ENCODE data around the gene NAA35. TPM values are rescaled to one million over a fixed set of nuclear protein-coding genes. Genes with fewer than 3 reads are reported as not detected.
"Not testable (repeated sequence)": the region's sequence is repeated elsewhere in the genome, so short reads cannot be mapped to it uniquely, and the experiment has no call there.

Gene NAA35
- total RNA-seq, 1 experiment from 2014 or later: 39.1 TPM

- Histone ChIP-seq H3K4me3 (ENCODE audit: insufficient read depth, low read depth, low read length) (no peak overlapping the region), H3K27me3 (ENCODE audit: control insufficient read depth, insufficient read depth, low read length) (no peaks in the 10 kb centered on the region), H3K36me3 (replicated peaks; ENCODE audit: control insufficient read depth, insufficient read depth, low read length) (peaks cover 5% of the 10 kb centered on the region)
- DNase-seq: no peak
Measured at GRCh38 chr9:85973238-85973637, 32.3 kb downstream of the NAA35 start.

DNA sequence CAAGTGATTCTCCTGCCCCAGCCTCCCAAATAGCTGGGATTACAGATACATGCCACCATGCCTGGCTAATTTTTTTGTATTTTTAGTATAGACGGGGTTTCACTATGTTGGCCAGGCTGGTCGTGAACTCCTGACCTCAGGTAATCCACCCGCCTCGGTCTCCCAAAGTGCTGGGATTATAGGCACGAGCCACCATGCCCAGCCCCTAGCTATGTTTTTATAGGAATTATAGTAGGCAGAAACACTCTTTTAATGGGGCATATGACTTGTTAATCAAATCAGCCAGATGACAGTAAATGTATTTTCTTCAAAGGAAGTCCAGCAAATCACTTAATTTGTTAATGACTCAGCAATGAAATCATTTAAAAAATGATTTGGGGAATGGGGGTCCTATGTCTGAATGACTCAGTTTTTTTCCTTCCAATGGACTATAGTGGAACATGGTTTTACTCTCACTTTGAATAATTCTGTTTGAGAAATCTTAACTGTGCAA lies 33.2 kb downstream of the NAA35 start:
- H3K36me3 ChIP-seq (replicated peaks; ENCODE audit: control insufficient read depth, insufficient read depth, low read length): not testable (repeated sequence)

GRCh38 chr9:85978496-85978895 lies 37.5 kb downstream of the NAA35 start:
- Histone ChIP-seq H3K27me3 (ENCODE audit: control insufficient read depth, insufficient read depth, low read length) (no peaks in the 10 kb centered on the region), H3K36me3 (replicated peaks; ENCODE audit: control insufficient read depth, insufficient read depth, low read length) (peaks cover 5% of the 10 kb centered on the region), H3K4me3 (ENCODE audit: insufficient read depth, low read depth, low read length) (no peak overlapping the region)
- no peak for DNase-seq

More for the DNA sequence above, 33.2 kb downstream of the NAA35 start:
- H3K27me3 ChIP-seq (ENCODE audit: control insufficient read depth, insufficient read depth, low read length); H3K4me3 ChIP-seq (ENCODE audit: insufficient read depth, low read depth, low read length); DNase-seq: not testable (repeated sequence)

- Histone ChIP-seq H3K27me3 (ENCODE audit: control insufficient read depth, insufficient read depth, low read length) (no peaks in the 10 kb centered on the region), H3K36me3 (replicated peaks; ENCODE audit: control insufficient read depth, insufficient read depth, low read length) (peaks cover 5% of the 10 kb centered on the region), H3K4me3 (ENCODE audit: insufficient read depth, low read depth, low read length) (no peak overlapping the region)
- DNase-seq: no peak
Measured at GRCh38 chr9:85981369-85981768, 40.4 kb downstream of the NAA35 start.

DNA sequence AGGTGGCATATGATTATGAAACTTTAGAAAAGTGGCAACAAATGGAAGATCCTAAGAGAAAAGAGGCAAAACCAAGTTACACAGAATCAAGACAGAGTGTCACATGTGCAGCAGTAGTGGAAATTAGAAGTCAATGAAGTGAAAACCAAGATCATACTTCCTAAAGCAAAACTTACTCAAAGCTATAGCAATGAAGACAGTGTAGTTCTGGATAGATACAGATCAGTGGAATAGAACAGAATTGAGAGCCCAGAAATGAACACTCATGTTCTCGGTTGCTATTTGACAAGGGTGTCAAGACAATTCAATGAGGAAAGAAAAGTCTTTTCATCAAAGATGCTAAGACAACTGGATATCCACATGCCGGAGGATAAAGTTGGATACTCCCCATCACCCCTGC lies 43.5 kb downstream of the NAA35 start:
- no peaks in the 10 kb centered on the region for H3K27me3 ChIP-seq (ENCODE audit: control insufficient read depth, insufficient read depth, low read length)
- H3K4me3 ChIP-seq (ENCODE audit: insufficient read depth, low read depth, low read length): no peak overlapping the region
- DNase-seq: no peak
- H3K36me3 ChIP-seq (replicated peaks; ENCODE audit: control insufficient read depth, insufficient read depth, low read length): peaks cover 2% of the 10 kb centered on the region

DNA sequence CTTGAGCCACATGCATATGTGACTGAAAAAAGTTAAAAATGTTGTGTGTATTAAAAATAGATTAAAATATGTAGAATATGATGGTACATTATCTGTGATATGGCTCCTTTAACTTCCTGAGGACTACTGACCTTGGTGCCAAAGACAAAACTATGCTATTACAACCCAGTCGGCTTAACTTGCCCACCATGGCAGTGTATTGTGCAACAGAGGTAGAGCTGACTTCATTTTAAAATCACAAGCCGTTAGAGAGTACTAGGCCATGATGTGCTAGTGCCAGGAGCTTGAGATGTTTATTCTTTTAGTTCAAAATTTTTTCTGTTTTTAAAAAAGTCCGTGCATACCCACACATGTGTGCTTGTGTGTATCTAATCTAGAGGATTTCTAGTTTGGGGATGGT lies 46.3 kb downstream of the NAA35 start:
- no peak for DNase-seq
- Histone ChIP-seq H3K4me3 (ENCODE audit: insufficient read depth, low read depth, low read length) (no peak overlapping the region), H3K36me3 (replicated peaks; ENCODE audit: control insufficient read depth, insufficient read depth, low read length) (no peaks in the 10 kb centered on the region), H3K27me3 (ENCODE audit: control insufficient read depth, insufficient read depth, low read length) (no peaks in the 10 kb centered on the region)

- Histone ChIP-seq H3K4me3 (ENCODE audit: insufficient read depth, low read depth, low read length) (no peak overlapping the region), H3K36me3 (replicated peaks; ENCODE audit: control insufficient read depth, insufficient read depth, low read length) (peaks cover 5% of the 10 kb centered on the region), H3K27me3 (ENCODE audit: control insufficient read depth, insufficient read depth, low read length) (no peaks in the 10 kb centered on the region)
- DNase-seq: no peak
Measured at GRCh38 chr9:85994191-85994590, 53.2 kb downstream of the NAA35 start.

- peaks cover 5% of the 10 kb centered on the region for H3K36me3 ChIP-seq (replicated peaks; ENCODE audit: control insufficient read depth, insufficient read depth, low read length)
- no peak for DNase-seq
- no peaks in the 10 kb centered on the region for H3K27me3 ChIP-seq (ENCODE audit: control insufficient read depth, insufficient read depth, low read length)
- H3K4me3 ChIP-seq (ENCODE audit: insufficient read depth, low read depth, low read length): no peak overlapping the region
Measured at GRCh38 chr9:85995097-85995496, 54.2 kb downstream of the NAA35 start.

DNA sequence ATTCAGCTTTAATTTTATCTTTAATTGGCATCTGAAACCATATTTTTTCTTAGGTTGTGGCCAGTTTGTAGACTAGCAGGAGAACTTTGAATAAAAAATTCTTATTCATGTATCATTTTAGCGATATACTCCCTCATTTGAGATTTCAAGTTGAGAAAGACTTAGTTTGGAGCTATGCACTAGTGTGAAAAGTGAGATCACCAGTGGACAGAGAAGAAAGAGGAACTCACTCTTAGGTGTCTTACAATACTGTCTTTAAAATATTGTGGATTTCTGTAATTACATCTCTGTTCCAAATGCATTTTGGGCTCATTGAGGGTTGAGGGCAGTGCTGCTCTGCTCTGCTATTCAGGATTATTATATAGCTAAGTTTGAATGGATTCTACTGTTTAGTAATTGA lies 54.7 kb downstream of the NAA35 start:
- peaks cover 5% of the 10 kb centered on the region for H3K36me3 ChIP-seq (replicated peaks; ENCODE audit: control insufficient read depth, insufficient read depth, low read length)
- no peak for DNase-seq
- H3K27me3 ChIP-seq (ENCODE audit: control insufficient read depth, insufficient read depth, low read length): no peaks in the 10 kb centered on the region
- no peak overlapping the region for H3K4me3 ChIP-seq (ENCODE audit: insufficient read depth, low read depth, low read length)

DNA sequence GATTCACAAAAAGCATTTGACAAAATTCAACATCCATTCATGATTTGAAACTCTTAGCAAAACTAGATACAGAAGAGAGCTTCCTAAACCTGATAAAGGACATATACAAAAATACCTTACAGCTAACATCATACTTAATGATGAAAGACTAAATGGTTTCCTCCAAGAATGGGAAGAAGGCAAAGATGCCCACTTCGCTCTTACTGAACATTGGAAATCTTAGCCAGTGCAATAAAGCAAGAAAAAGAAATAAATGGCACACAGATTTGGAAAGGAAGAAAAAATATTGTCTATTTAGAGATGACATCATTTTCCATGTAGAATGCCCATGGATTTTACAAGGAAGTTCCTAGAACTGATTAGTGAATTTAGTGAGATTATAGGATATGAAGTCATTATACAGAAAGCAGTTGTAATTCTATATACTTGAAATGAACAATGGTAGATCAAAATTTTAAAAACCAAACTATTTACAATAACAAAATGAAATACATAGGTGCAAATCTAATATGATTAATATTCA lies 64.4 kb downstream of the NAA35 start:
- peaks cover 3% of the 10 kb centered on the region for H3K36me3 ChIP-seq (replicated peaks; ENCODE audit: control insufficient read depth, insufficient read depth, low read length)
- no peaks in the 10 kb centered on the region for H3K27me3 ChIP-seq (ENCODE audit: control insufficient read depth, insufficient read depth, low read length)
- no peak overlapping the region for H3K4me3 ChIP-seq (ENCODE audit: insufficient read depth, low read depth, low read length)
- DNase-seq: no peak

DNA sequence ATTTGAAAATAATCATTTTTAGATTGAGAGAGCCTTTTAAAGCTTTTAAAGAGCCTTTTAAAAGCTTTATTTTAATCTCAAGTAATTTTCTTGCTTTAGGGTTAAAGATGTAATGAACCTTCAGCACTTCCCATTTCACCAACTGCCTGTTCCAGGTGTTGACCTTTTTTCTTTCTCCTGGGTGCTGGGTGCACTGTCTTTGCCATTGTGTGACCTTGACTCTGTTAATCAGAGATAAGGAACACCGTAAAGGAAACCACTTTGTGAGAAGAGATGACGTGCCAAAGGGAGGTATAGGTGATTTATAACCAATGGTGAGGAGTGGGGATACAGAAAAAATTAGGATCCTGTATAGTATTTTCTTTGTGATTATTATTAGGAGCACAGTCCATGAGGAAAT lies 68.2 kb downstream of the NAA35 start:
- Histone ChIP-seq H3K27me3 (ENCODE audit: control insufficient read depth, insufficient read depth, low read length) (no peaks in the 10 kb centered on the region), H3K4me3 (ENCODE audit: insufficient read depth, low read depth, low read length) (no peak overlapping the region), H3K36me3 (replicated peaks; ENCODE audit: control insufficient read depth, insufficient read depth, low read length) (peaks cover 5% of the 10 kb centered on the region)
- no peak for DNase-seq

DNA sequence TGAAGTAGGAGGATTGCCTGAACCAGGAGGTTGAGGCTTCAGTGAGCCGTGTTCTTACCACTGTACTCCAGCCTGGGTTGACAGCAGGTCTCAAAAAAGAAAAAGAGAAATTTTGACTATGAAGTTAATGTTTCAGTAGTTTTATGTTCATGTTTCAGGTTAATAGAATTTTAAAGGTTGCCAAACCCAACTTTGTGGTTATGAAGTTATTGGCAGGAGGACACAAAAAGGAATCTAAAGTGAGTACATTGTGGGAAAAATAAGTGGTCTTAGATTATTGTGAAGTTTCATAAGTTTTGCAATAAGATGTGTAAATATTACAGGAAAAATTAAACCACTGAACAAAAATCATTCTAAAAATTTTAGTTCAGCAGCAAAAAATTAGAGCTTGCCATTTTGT lies 79.8 kb downstream of the NAA35 start:
- H3K36me3 ChIP-seq (replicated peaks; ENCODE audit: control insufficient read depth, insufficient read depth, low read length): peaks cover 9% of the 10 kb centered on the region; the same call in 1 of the 2 replicates

GRCh38 chr9:86021166-86021565 lies 80.2 kb downstream of the NAA35 start:
- Histone ChIP-seq H3K27me3 (ENCODE audit: control insufficient read depth, insufficient read depth, low read length) (no peaks in the 10 kb centered on the region), H3K36me3 (replicated peaks; ENCODE audit: control insufficient read depth, insufficient read depth, low read length) (peaks cover 10% of the 10 kb centered on the region; the same call in 1 of the 2 replicates), H3K4me3 (ENCODE audit: insufficient read depth, low read depth, low read length) (no peak overlapping the region)
- DNase-seq: no peak

More for the DNA sequence above, 79.8 kb downstream of the NAA35 start:
- no peak overlapping the region for H3K4me3 ChIP-seq (ENCODE audit: insufficient read depth, low read depth, low read length)
- no peak for DNase-seq
- H3K27me3 ChIP-seq (ENCODE audit: control insufficient read depth, insufficient read depth, low read length): no peaks in the 10 kb centered on the region

- DNase-seq: no peak
- Histone ChIP-seq H3K27me3 (ENCODE audit: control insufficient read depth, insufficient read depth, low read length) (no peaks in the 10 kb centered on the region), H3K36me3 (replicated peaks; ENCODE audit: control insufficient read depth, insufficient read depth, low read length) (peaks cover 6% of the 10 kb centered on the region), H3K4me3 (ENCODE audit: insufficient read depth, low read depth, low read length) (no peak overlapping the region)
Measured at GRCh38 chr9:86022687-86023266, 81.8 kb downstream of the NAA35 start.

GRCh38 chr9:86027767-86028166 lies 86.8 kb downstream of the NAA35 start:
- Histone ChIP-seq H3K4me3 (ENCODE audit: insufficient read depth, low read depth, low read length) (no peak overlapping the region), H3K27me3 (ENCODE audit: control insufficient read depth, insufficient read depth, low read length) (no peaks in the 10 kb centered on the region), H3K36me3 (replicated peaks; ENCODE audit: control insufficient read depth, insufficient read depth, low read length) (peaks cover 8% of the 10 kb centered on the region)
- DNase-seq: no peak

All from H7 (cell line).